ENCODE results near the gene CCDC87.

The CCDC87 gene

GRCh38 chr11:66557733-66558326 lies 35.0 kb downstream of the CCDC87 start:
- H3K27me3 ChIP-seq (ENCODE audit: insufficient read depth, low read length, poor library complexity): no peaks in the 10 kb centered on the region
- TF ChIP-seq EZH2 (IDR thresholded peaks at IDR 0.05; ENCODE audit: borderline replicate concordance, low read depth, low read length, severe bottlenecking) (no peak), CTCF (IDR thresholded peaks at IDR 0.05; ENCODE audit: borderline replicate concordance, extremely low read depth, low read length, poor library complexity, severe bottlenecking) (no peak)
- no peak overlapping the region for H3K9ac ChIP-seq (ENCODE audit: low read depth, low read length)
- no peaks in the 10 kb centered on the region for H3K4me1 ChIP-seq (ENCODE audit: insufficient read depth, low read length)
- no peak overlapping the region for H3K4me2 ChIP-seq (ENCODE audit: insufficient read depth, low read length)
- no peak overlapping the region for H3K4me3 ChIP-seq (ENCODE audit: low read depth in 1 of 2, low read length in 2 of 2)
- no peak overlapping the region for H3K27ac ChIP-seq (ENCODE audit: low read length)
- no peaks in the 10 kb centered on the region for H3K79me2 ChIP-seq (ENCODE audit: insufficient read depth, low read length)
- no peaks in the 10 kb centered on the region for H3K36me3 ChIP-seq (ENCODE audit: insufficient read depth, low read length)
- H4K20me1 ChIP-seq (ENCODE audit: insufficient read depth, low read length): 0 out of 2 replicates have a peak, but pooled peaks cover 3% of the 10 kb centered on the region
- ATAC-seq (ENCODE audit: insufficient read depth, low read depth) (no peak), DNase-seq (no peak)
- no peak overlapping the region for H2AFZ ChIP-seq (ENCODE audit: low read depth, low read length)
- H3K9me3 ChIP-seq (ENCODE audit: insufficient read depth, low read length, severe bottlenecking): no peaks in the 10 kb centered on the region

- H3K79me2 ChIP-seq (ENCODE audit: insufficient read depth, low read length): no peaks in the 10 kb centered on the region
- no peak for ATAC-seq (ENCODE audit: insufficient read depth, low read depth)
- H3K4me3 ChIP-seq (ENCODE audit: low read depth in 1 of 2, low read length in 2 of 2): no peak overlapping the region
- TF ChIP-seq CTCF (IDR thresholded peaks at IDR 0.05; ENCODE audit: borderline replicate concordance, extremely low read depth, low read length, poor library complexity, severe bottlenecking) (no peak), EZH2 (IDR thresholded peaks at IDR 0.05; ENCODE audit: borderline replicate concordance, low read depth, low read length, severe bottlenecking) (no peak)
- H3K4me1 ChIP-seq (ENCODE audit: insufficient read depth, low read length): no peaks in the 10 kb centered on the region
- H3K4me2 ChIP-seq (ENCODE audit: insufficient read depth, low read length): no peak overlapping the region
- no peaks in the 10 kb centered on the region for H3K36me3 ChIP-seq (ENCODE audit: insufficient read depth, low read length)
- H2AFZ ChIP-seq (ENCODE audit: low read depth, low read length): no peak overlapping the region
- no peaks in the 10 kb centered on the region for H3K27me3 ChIP-seq (ENCODE audit: insufficient read depth, low read length, poor library complexity)
- DNase-seq: no peak
- 0 out of 2 replicates have a peak, but pooled peaks cover 3% of the 10 kb centered on the region for H4K20me1 ChIP-seq (ENCODE audit: insufficient read depth, low read length)
- no peaks in the 10 kb centered on the region for H3K9me3 ChIP-seq (ENCODE audit: insufficient read depth, low read length, severe bottlenecking)
- no peak overlapping the region for H3K27ac ChIP-seq (ENCODE audit: low read length)
- H3K9ac ChIP-seq (ENCODE audit: low read depth, low read length): no peak overlapping the region
Measured at GRCh38 chr11:66556086-66556485, 36.8 kb downstream of the CCDC87 start.

- ATAC-seq (ENCODE audit: insufficient read depth, low read depth) (no peak), DNase-seq (no peak)
- TF ChIP-seq EZH2 (IDR thresholded peaks at IDR 0.05; ENCODE audit: borderline replicate concordance, low read depth, low read length, severe bottlenecking) (no peak), CTCF (IDR thresholded peaks at IDR 0.05; ENCODE audit: borderline replicate concordance, extremely low read depth, low read length, poor library complexity, severe bottlenecking) (no peak)
- Histone ChIP-seq H3K9me3 (ENCODE audit: insufficient read depth, low read length, severe bottlenecking) (no peaks in the 10 kb centered on the region), H3K27ac (ENCODE audit: low read length) (no peak overlapping the region), H4K20me1 (ENCODE audit: insufficient read depth, low read length) (0 out of 2 replicates have a peak, but pooled peaks cover 3% of the 10 kb centered on the region), H3K79me2 (ENCODE audit: insufficient read depth, low read length) (no peaks in the 10 kb centered on the region), H3K27me3 (ENCODE audit: insufficient read depth, low read length, poor library complexity) (no peaks in the 10 kb centered on the region), H3K4me1 (ENCODE audit: insufficient read depth, low read length) (no peaks in the 10 kb centered on the region), H2AFZ (ENCODE audit: low read depth, low read length) (no peak overlapping the region), H3K36me3 (ENCODE audit: insufficient read depth, low read length) (no peaks in the 10 kb centered on the region), H3K4me2 (ENCODE audit: insufficient read depth, low read length) (no peak overlapping the region), H3K9ac (ENCODE audit: low read depth, low read length) (no peak overlapping the region), H3K4me3 (ENCODE audit: low read depth in 1 of 2, low read length in 2 of 2) (no peak overlapping the region)
Measured at GRCh38 chr11:66555416-66555815, 37.4 kb downstream of the CCDC87 start.

Measured in DND-41 (cell line).